PFSK-1 (cell line): ENCODE data around the gene MAN1C1.

Source experiments
- POLR2AphosphoS5 ChIP-seq: IDR thresholded peaks from 2 replicates; pipeline ENCODE4 v1.6.1; 2012; ENCODE audit warnings: low read depth, mild to moderate bottlenecking, control low read depth, low read length, moderate library complexity
- TAF1 ChIP-seq: IDR thresholded peaks from 2 replicates; pipeline ENCODE4 v1.6.1; 2012; ENCODE audit warnings: low read length, control low read depth, borderline replicate concordance; ENCODE audit not compliant: insufficient read depth

- no peak for TF ChIP-seq POLR2AphosphoS5
- TF ChIP-seq TAF1 = no peak
These were observed at the start of gene MAN1C1 for GRCh38 chr1:25616095-25616986.
